Measurements from ENCODE around the gene AQP2. TPM values are rescaled to one million over a fixed set of nuclear protein-coding genes. Genes with fewer than 3 reads are reported as not detected.

AQP2 gene
- total RNA-seq, 1 experiment from 2014 or later, result not detected

DNA sequence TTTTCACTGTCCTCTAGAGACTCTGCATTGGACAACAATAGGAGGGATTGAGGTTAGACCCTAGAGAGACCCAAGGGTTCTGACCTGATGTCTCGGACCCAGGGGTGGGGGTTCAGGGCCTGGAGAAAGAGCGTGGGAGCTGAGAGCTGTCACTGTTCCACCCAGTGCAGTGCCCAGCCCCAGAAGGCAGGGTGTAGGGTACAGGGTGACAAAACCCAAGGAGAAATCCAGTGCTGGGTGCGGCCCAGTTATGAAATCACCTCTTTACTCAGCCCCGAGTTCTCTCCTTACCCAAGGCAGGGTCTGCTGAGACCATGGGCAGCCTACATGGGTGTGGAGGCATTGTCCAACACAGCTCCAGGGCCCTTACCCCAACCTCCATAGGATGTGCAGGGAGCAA is 2.6 kb downstream of the AQP2 start:
- Mint-ChIP-seq H3K27me3 (ENCODE audit: insufficient read depth, unreplicated experiment) (no peaks in the 10 kb centered on the region), H3K36me3 (ENCODE audit: insufficient read depth, unreplicated experiment) (no peaks in the 10 kb centered on the region), H3K9me3 (ENCODE audit: unreplicated experiment) (no peaks in the 10 kb centered on the region), H3K4me1 (ENCODE audit: low read depth, unreplicated experiment) (no peaks in the 10 kb centered on the region), H3K27ac (ENCODE audit: unreplicated experiment) (no peak overlapping the region), H3K4me3 (ENCODE audit: unreplicated experiment) (no peak overlapping the region)
- no TSS peak for BruUV-seq (replicated peaks)
- Histone ChIP-seq H3K4me1 (no peaks in the 10 kb centered on the region), H3K27me3 (replicated peaks; ENCODE audit: control insufficient read depth, insufficient read depth, low read length) (no peaks in the 10 kb centered on the region), H3K9me3 (no peaks in the 10 kb centered on the region), H3K36me3 (ENCODE audit: control insufficient read depth, insufficient read depth, low read length) (no peaks in the 10 kb centered on the region), H3K4me3 (ENCODE audit: low read depth, low read length) (no peak overlapping the region)
- no peak for DNase-seq
- POLR2A ChIA-PET, result no interaction called here
- CTCF ChIA-PET, result interaction anchor here (1.1 to 2.6 kb wide), 2 partner anchors 86 to 114 kb away, joined by 3 to 12 read pairs; no protein-coding TSS in a partner anchor
- intact Hi-C loops (cut with micrococcal nuclease; ENCODE audit: unreplicated experiment), result loop anchor here (5.0 kb wide), 1 partner anchor 86 kb away; no protein-coding TSS in a partner anchor
- no peak for TF ChIP-seq CTCF (IDR thresholded peaks at IDR 0.05; ENCODE audit: insufficient read depth in 1 of 2, low read depth in 1 of 2, low read length in 1 of 2, severe bottlenecking in 1 of 2, unreplicated experiment in 1 of 2)

DNA sequence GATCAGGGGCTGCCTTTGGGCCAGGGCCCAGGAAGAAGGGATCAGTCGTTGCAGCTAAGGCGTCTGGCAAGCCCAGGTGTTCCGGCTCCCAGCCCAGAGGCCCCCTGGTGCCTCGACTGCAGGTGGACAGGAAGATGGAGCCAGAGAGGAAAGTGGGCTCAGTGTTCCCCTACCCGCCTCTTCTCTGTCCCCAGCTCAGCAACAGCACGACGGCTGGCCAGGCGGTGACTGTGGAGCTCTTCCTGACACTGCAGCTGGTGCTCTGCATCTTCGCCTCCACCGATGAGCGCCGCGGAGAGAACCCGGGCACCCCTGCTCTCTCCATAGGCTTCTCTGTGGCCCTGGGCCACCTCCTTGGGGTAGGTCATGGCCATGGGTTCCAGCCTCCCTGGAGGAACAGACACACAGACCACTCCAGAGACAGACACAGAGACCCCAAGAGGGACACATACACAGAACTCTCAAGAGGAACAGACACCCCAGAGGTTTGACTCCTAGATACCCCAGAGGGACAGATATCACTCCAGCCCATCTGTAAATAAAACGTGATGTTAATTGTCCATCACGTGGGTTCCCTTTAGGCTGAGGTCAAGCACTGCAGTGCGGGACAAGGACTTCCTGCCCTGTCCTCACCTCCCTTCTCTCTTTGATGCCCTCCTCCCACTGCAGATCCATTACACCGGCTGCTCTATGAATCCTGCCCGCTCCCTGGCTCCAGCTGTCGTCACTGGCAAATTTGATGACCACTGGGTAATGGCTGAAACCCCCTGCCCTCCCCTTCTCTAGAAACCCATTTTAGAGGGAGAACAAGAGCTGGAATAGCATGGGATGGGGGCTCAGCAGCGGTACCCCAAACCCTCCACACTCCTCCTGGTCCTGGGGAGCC is 3.7 kb downstream of the AQP2 start:
- TF ChIP-seq CTCF (IDR thresholded peaks at IDR 0.05; ENCODE audit: insufficient read depth in 1 of 2, low read depth in 1 of 2, low read length in 1 of 2, severe bottlenecking in 1 of 2, unreplicated experiment in 1 of 2), result no peak
- no TSS peak for BruUV-seq (replicated peaks)
- no peaks in the 10 kb centered on the region for H3K9me3 ChIP-seq
- POLR2A ChIA-PET, result no interaction called here
- Mint-ChIP-seq H3K36me3 (ENCODE audit: insufficient read depth, unreplicated experiment) (no peaks in the 10 kb centered on the region), H3K27ac (ENCODE audit: unreplicated experiment) (no peak overlapping the region), H3K9me3 (ENCODE audit: unreplicated experiment) (no peaks in the 10 kb centered on the region), H3K27me3 (ENCODE audit: insufficient read depth, unreplicated experiment) (no peaks in the 10 kb centered on the region), H3K4me3 (ENCODE audit: unreplicated experiment) (no peak overlapping the region), H3K4me1 (ENCODE audit: low read depth, unreplicated experiment) (no peaks in the 10 kb centered on the region)
- no peak overlapping the region for H3K4me3 ChIP-seq (ENCODE audit: low read depth, low read length)
- no peaks in the 10 kb centered on the region for H3K36me3 ChIP-seq (ENCODE audit: control insufficient read depth, insufficient read depth, low read length)
- H3K27me3 ChIP-seq (replicated peaks; ENCODE audit: control insufficient read depth, insufficient read depth, low read length), result no peaks in the 10 kb centered on the region
- CTCF ChIA-PET, result interaction anchor here (1.1 to 2.6 kb wide), 2 partner anchors 87 to 115 kb away, joined by 3 to 12 read pairs; no protein-coding TSS in a partner anchor
- no peaks in the 10 kb centered on the region for H3K4me1 ChIP-seq
- intact Hi-C loops (cut with micrococcal nuclease; ENCODE audit: unreplicated experiment), result loop anchor here (5.0 kb wide), 1 partner anchor 87 kb away; no protein-coding TSS in a partner anchor
- no peak for DNase-seq

DNA sequence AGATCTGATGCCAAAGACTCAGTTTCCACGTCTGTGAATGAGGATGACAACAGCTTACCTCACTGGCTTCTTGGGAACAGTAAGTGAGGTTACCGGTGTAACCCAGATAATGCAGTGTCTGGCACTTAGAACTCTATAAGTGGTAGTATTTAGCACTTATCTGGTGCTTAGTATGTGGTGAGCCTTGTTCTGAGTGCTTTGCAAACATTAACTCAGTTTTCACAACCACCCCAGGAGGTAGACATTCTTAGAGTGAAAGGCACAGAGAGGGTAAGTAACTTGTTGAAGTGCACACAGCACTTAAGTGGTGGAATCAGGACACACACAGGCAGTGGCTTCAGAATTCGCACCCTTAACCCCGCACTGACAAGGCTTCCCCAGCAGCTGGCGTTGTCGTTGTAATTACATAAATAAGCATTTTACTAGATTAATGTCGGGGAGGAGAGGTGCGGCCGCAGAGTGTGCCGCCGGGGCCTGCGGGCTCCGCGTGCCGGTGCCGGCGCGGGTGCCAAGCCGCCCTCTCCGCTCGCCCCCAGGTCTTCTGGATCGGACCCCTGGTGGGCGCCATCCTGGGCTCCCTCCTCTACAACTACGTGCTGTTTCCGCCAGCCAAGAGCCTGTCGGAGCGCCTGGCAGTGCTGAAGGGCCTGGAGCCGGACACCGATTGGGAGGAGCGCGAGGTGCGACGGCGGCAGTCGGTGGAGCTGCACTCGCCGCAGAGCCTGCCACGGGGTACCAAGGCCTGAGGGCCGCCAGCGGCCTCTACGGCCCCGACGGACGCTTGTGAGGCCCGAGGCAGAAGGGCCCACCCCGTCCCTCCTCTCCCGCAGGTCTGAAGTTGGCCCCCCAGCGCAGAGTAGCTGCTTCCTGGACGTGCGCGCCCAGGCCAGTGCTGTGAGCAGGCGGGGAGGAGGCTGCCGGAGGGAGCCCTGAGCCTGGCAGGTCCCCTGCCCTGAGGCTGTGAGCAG is 4.6 kb downstream of the AQP2 start:
- no peak overlapping the region for H3K4me3 ChIP-seq (ENCODE audit: low read depth, low read length)
- no peak overlapping the region for H3K4me3 Mint-ChIP-seq (ENCODE audit: unreplicated experiment)
- H3K27ac Mint-ChIP-seq (ENCODE audit: unreplicated experiment), result no peak overlapping the region
- no peaks in the 10 kb centered on the region for H3K27me3 ChIP-seq (replicated peaks; ENCODE audit: control insufficient read depth, insufficient read depth, low read length)
- H3K4me1 ChIP-seq, result peaks cover 7% of the 10 kb centered on the region; the same call in 1 of the 2 replicates
- H3K4me1 Mint-ChIP-seq (ENCODE audit: low read depth, unreplicated experiment), result peaks cover under 1% of the 10 kb centered on the region
- no peaks in the 10 kb centered on the region for H3K36me3 Mint-ChIP-seq (ENCODE audit: insufficient read depth, unreplicated experiment)
- DNase-seq, result no peak
- ChIA-PET POLR2A (no interaction called here), CTCF (interaction anchor here (1.5 to 2.6 kb wide), 2 partner anchors 88 to 114 kb away, joined by 5 to 12 read pairs; no protein-coding TSS in a partner anchor)
- no TSS peak for BruUV-seq (replicated peaks)
- H3K36me3 ChIP-seq (ENCODE audit: control insufficient read depth, insufficient read depth, low read length), result no peaks in the 10 kb centered on the region
- no peaks in the 10 kb centered on the region for H3K9me3 Mint-ChIP-seq (ENCODE audit: unreplicated experiment)
- intact Hi-C loops (cut with micrococcal nuclease; ENCODE audit: unreplicated experiment), result loop anchor here (5.0 kb wide), 1 partner anchor 88 kb away; no protein-coding TSS in a partner anchor
- TF ChIP-seq CTCF (IDR thresholded peaks at IDR 0.05; ENCODE audit: insufficient read depth in 1 of 2, low read depth in 1 of 2, low read length in 1 of 2, severe bottlenecking in 1 of 2, unreplicated experiment in 1 of 2), result no peak
- no peaks in the 10 kb centered on the region for H3K27me3 Mint-ChIP-seq (ENCODE audit: insufficient read depth, unreplicated experiment)
- H3K9me3 ChIP-seq, result no peaks in the 10 kb centered on the region
